HG03097 (cell line): ENCODE data around the gene LTBP2.

Source experiments
- ATAC-seq: cut with Tn5 transposase; IDR thresholded peaks from one replicate; pipeline ENCODE4 v1.9.1; 2021; ENCODE audit not compliant: unreplicated experiment, low FRiP score

The LTBP2 gene

DNA sequence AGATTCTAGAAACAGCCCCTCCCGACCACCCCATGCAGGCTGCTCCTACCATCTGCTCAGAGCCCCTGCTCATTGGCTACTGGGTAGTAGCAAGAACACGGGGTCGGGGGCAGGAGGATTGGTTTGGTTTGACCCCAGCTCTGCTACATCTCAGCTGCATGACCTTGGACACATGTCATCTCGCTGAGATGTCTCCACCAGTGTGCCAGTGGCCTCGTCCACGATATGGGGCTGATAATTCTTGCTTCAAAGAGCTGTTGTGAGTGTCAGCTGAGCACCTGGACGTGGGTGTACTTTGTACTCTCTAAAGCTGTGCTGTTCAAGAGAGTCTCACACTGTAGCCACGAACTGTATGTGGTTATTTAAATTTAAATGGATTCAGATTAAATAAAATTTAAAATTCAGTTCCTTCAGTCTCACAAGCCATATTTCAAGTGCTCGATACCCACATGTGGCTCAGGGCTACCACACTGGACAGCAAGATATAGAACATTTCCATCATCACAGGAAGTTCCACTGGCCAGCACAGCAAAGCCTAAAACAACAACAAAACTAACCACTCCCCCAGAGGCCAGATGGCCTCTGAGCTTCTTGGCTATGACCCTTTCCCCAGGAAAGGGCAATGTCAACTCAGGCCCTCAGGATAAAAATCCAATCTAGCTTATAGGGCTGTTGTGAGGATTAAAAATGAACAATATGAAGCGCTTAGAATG lies 18.6 kb downstream of the LTBP2 start:
- ATAC-seq, result no peak

DNA sequence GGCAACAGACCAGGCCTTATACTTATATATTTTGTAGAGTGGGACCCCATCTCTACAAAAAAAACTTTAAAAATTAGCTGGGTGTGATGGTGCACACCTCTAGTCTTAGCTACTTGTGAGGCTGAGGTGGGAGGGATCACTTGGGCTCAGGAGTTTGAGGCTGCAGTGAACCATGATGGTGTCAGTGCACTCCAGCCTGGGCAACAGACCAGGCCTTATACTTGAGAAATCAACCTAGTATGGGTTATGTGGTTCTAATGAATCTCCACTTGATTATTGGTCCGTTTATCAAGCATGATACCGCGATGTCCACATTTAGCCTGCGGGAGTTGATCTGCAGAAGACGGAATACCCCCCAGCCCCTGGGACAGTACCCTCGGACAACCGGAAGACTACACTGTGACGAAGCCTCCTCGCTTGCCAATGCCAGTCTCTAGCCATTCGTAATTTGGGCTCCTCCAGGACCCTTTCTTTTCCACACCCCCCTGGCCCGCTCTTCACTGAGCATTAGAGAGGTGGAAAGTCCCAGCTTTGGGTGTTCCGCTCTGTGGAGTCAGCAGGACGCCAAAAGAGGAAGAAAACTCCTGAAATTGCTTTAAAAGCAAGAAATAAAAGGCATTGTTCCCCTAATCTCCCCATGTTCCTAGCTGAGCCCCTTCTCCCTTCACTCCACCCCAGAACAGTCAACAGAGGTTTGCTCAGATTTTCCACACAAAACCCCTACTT lies 19.4 kb downstream of the LTBP2 start:
- ATAC-seq, result no peak

DNA sequence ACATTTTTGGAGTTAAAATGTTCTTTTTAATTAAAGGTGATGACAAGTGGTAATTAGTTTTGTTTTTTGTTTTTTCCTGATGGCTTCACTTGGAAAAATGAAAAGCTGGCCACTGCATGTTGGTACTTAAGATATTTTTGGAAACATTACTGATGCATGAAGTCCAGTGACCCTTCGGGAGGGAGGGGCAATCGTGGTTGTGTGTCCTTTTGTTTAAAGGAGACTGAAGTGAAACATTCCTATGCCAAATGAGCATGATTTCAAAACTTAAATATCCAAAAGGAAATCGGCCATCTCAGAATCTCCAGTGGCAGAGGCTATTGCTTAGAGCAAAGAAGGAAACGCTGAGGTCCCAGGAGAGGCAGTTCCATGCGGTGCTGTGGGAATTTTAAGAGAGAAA lies 20.1 kb downstream of the LTBP2 start:
- no peak for ATAC-seq

DNA sequence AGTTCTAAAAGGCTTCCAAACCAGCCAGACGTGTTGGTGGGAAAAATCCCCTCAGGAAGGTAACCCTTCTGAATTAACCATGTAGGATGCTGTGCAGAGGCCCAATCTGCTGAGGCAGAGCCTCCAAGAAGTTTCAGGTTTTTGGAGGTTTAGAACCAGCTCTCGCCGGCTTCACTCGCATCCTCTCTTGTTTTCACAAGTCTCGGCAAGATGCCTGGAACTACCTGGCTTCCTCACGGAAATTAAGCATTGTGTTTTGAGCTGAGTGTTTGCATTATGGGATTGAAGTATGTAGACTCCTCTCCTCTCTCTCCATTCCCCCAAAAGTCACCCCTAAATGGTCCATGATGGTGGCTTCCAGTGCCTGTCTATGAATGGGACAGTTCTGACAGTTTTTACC lies 20.6 kb downstream of the LTBP2 start:
- no peak for ATAC-seq

DNA sequence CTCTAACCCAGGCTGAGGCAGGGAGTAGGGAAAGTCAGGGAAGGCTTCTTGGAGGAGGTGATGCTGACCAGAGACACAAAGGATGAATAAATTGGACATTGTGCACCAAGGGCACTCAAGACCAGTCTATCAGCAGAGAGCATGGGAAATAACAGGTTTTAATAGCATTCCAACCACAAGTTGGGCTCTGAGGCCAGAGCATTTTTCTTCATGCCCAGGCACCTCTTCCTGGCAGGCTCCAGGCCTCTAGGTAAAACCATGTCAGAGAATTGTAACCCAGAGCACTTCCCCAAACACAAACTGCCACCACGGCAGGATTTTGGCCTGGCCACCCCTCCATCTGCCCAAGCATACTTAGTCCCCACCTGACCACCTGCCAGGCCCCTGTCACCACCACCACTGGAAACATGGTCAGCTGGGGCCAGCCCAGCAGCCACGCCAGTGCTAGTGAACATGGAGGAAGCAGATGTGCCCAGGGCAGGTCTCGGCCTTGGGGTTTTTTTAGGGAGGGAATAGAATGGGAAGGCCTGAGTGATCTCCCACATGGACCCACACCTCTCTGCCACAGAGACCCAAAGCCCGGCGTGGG lies 22.7 kb downstream of the LTBP2 start:
- no peak for ATAC-seq

DNA sequence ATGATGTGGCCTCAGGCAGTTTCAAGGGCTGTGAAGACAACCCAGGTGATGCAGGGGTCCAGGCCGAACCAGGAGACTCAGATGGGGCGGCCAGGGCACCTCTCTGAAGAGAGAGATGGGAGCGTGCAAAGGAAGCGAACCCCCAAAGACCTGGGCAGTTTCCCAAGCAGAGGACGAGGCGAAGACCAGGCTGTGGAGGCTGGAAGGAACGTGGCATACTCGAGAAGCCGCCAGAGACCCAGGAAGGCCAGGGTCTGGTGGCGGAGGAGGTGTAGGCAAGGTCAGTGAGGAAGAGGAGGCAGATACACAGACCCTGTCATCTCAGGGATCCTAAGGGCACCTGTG lies 24.7 kb downstream of the LTBP2 start:
- ATAC-seq, result no peak

DNA sequence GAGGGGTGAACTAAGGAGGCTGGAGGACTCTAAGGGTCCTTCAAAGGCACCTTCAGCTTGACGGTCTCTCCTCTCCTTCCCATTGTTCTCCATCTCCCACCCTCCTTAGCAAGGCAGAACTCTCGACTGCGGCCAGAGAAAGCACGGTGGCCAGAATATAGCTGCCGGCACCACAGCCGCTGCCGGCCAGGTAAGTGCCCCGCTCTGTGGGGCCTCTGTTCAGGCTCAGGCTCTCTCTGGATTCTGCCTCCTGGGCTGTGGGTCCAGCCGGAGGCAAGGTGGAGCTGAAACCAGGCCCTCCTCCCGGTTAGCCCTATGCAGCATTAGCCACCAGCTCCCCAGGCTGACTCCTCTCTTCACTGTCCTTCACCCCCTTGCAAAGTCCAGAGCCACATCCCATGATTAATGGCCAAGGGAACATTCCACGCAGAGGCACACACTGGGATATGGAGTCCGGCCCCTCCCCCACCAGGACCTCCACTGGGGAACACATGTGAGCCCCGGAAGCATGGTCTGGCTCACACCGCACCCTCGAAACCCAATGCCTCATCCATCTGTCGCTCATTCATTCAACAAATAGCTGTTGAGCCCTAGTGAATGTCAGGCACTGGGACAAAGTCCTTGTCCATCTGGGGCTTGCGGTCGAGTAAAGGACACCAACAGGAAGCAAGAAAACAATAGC lies 25.2 kb downstream of the LTBP2 start:
- no peak for ATAC-seq

DNA sequence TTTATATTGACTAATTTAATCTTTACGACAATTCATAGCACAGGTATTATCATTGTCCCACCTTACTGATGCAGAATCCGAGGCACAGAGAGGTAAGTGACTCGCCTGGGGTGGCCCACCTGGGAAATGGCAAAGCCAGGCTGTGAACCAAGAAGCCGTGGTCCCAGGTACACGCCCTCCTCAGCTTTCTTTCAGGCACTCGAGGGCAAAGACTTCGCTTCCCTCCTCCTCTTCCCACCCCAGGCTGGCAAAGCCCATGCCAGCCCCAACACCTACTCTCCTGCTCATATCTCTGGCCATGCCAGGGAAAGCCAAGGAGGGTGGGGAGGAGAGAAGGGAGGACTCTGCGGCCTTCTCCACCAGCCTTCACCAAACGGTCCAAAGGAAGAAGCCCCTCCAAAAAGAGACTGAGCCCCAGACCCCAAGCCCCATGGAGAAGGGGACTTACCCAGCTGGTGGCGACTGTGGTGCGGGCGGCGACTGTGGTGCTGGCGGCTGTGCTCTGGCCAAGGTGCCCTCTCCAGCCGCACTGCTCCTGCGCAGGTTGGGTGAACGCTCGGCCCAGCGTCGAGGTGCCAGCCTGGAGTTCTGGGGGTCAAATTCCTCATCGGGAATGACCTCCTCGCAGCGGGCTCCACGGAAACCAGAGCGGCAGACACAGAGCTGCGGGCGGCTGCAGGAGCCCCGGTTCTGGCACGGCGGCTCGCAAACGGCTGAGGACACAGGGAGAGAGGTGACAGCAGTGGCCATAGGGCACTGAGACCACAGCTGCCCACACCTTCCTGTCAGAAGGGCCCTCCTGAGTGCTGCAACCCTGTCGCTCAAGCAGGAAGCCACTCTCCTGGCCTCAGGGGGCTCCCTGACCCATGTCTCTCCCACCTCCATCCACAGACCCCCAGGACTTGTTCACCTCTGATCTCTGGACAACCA lies 26.4 kb downstream of the LTBP2 start:
- no peak for ATAC-seq

DNA sequence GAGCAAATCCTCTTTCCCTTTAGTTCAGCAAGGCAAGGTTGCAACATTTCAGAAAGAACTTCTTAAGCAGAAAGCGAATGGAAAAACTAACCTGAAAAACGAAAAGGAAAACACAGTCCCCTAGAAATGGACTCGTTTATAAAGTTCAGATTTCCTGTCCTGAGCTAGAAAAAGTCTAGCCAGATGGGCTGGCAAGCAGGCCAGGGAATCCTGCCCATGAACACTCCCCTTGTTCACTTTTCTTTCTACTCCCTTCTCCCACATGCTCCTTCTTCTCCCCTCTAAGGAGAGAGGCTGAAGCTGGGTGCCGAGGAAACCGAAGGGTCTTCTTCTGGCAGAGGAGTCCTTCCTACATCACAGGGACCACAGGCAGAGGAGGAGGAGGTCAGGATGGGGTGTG lies 27.1 kb downstream of the LTBP2 start:
- no peak for ATAC-seq

DNA sequence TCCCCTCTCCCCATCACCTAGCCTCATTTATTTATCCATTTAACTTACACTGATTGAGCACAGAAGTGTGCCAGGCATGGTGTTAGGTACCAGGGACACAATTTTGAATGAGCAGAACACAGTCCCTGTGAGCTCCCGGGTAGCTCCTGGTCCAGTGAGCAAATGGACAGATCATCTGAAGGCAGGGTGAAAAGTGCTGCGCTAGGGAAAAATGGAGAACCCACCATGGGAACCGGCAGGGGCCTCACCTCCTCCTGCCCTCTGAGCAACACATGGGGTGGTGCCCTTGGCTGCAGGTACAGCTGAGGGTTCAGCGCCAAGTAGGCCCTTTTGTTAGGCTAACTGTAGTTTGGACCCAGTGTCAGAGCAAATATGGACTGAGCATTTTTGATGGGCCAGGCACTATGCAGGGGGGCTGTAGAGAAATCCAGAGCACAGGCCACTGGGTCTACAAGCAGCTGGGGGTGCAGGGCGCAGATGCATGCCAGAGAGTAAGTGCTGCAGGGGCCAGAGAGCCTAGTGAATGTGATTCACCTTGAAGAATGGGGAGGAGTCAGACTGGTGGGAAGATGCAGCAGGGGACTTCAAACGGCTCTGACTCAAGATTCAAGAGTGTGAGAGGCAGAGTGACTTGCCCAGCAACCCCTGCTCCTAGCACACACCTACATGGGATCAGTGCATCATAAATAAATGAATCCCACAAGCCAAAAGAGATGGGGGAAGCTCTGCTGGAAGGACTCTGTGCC lies 28.2 kb downstream of the LTBP2 start:
- ATAC-seq, result no peak

DNA sequence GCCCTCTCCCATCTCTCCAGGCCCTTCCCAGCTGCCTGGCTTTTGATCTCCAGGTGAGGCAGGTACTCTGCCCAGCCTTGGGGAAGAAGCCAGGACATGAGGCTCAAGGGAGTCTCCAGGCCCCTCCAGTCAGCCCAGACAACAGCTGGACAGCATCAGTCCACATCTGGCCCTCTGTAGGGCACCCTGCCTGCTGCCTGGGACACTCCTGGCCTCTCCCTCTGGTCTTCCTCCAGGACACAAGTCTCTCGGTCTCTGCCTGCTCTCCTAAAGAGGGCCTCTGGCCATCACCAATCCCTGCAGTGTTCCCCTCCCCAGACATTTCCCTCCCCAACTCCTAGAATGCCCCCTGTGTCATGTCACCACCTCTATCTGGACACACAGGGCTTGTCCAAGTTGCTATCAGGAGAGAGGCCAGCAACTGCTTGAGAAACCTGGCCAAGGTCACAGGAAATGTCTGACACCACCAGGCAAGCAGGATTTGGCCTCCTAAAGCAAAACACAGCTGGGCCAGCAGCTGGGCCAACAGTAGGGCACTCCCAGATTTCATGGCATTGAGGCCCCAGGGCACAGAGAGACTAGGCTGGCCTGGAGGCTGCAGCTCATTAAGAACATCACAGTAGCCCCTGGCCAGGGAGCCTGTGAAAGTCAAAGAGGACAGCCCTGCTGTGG lies 29.0 kb downstream of the LTBP2 start:
- no peak for ATAC-seq

DNA sequence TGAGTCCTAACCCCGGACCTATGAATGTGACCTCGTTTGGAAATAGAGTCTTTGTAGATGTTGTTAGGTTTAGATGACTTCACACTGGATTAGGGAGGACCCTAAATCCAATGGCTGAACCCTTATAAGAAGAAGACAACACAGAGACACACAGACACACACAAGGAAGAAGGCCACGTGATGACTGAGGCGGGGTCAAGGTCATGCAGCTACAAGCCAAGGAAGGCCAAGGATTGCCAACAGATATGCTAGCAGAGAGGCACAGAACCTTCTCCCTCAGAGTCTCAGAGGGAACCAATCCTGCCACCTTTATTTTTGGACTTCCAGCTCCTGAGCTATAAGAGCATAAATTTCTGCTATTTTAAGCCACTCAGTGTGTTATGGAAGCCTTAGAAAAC lies 31.8 kb downstream of the LTBP2 start:
- ATAC-seq, result no peak

DNA sequence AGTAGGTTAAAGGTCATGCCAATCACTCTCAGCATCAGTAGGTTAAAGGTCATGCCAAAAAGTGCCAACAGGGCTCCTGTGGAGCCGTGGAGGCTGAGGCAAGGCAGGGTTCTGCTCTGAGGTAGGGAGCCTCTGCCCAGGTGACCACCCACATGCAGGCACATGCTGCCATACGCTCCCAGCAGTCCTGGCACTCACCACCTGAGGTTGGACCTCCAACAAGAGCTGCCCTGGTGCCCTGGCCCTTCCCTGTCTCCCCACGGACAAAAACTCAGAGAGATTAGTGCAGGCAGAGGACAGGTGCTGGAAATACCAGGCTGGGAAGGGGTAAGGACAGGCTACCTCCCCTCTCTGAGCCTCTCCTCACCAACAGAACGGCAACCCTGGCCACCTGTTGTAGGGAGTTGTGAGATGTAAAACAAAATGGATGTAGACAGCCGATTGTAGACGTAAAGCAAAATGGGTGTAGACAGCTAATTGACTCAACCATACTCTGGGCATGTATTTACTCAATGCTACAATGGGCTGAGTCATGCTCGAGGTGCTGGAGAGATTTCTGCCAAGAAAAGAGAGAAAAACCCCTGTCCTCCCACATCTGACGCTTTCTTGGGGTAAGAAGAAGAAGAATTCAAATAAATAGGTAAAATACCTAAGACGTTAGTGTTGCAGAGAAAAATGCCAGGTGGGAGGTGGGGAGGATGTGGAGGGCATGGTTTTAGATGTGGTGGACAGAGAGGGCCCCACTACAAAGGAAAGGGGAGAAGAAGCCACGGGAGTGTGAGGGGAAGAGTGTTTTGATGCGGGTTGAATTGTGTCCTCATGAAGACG lies 32.4 kb downstream of the LTBP2 start:
- no peak for ATAC-seq

DNA sequence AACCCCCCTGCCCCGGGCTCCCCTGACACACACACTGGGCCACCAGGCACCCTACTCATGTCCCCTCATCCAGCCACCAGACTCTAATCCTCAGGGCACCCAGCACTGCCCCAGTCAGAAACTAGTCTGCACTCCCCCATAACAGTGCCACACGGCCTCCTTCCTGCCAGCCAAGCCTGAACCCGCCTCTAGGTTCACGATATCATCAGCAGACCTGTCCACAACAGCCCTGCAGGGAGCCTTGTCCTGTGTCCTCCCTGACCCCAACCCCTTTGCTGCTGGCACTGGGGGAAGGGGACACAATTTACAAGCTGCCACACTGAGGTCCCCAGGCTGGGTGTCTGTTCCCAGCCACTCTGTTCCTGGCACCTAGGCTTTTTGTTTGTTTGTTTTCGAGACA lies 33.6 kb downstream of the LTBP2 start:
- no peak for ATAC-seq

DNA sequence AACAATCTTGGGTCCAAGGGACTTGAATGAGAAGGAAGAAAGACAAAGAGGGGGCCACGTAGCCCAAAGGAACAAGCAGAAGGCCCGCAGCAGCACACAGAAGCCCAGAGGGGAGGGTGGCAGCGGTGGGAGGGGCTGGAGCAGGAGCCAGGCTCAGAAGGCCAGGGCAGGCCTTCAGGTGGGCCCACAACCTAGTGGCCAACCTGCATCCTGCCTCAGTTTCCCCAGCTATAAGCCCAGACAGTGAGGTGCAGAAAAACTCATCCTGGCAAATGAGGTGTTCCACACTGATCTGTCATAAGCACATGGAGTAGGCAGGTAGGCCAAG lies 34.1 kb downstream of the LTBP2 start:
- no peak for ATAC-seq

DNA sequence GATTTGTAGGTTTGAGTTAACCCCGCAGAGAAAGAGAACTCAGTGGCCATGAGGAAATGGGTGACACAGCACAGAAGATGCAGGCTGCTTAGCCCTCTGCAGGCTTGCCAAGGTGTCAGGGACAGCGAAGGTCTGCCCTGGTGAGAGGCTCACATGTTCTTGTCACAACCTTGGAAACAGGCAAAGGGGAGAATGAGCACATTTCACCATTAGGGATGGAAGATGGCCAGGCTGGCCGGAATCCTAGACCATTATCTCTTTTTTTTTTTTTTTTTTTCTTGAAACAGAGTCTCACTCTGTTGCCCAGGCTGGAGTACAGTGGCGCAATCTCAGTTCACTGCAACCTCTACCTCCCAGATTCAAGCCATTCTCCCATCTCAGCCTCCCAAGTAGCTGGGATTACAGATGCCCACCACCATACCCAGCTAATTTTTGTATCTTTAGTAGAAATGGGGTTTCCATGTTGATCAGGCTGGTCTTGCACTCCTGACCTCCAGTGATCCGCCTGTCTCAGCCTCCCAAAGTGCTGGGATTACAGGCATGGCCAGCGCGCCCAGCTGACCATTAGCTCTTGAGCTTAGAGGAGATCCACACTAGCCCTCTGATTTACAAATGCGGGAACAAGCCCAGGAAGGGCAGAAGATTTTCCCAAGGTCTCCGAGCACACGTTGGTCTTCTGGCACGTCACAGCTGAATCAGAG lies 34.6 kb downstream of the LTBP2 start:
- ATAC-seq, result no peak

DNA sequence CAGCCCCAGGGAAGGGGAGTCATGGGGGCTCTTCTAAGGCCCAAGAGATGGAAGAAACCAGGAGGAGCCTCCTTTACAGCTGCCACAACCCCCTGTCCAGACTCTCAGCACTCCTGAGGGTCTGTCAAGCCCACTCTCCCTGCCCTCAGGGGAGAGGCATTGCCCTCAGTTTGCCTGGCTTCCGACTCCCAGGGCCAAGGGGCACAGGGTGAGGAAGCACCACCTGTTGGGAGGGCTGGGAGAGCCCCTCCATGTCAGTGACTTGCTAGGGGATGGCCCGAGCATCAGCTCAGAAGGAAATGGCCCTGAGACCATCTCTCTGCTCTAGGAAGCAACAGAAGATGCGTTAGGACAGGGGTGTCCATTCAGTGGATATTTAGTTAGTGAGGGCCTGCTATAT lies 36.1 kb downstream of the LTBP2 start:
- ATAC-seq, result no peak

DNA sequence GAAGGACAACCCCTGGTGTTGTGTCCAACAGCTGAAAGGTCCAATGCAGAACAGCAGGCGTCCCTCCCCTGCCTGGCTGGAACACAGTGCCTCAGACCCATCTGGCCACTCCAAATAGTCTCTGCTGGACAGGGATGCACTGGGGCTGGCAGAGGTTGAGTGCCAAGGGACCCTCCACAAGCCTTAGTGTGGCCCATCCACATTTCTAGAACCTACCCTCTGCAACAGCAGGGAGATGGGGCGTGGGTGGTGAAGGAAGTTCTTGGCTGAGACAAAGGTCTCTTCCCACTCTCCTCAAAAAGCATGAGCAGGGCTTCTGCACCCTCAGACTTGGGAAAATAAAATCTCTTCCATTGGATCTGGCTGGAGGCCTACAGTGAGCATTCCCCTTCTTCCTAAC lies 36.5 kb downstream of the LTBP2 start:
- ATAC-seq, result no peak
